ENCODE results near the gene KCNH4.
A peak's percentile ranks its signal among the peaks of the same experiment; 100 is the strongest.

The KCNH4 gene

GRCh38 chr17:42111871-42112551 lies 68.9 kb downstream of the KCNH4 start:
- Histone ChIP-seq H3K18ac (ENCODE audit: low read depth in 1 of 2, low read length in 2 of 2) (peak overlapping the region in 1 of 2 experiments; percentile 28), H3K23ac (ENCODE audit: low read length in 2 of 2) (no peak overlapping the region), H2BK120ac (ENCODE audit: low read depth, low read length) (peak overlapping the region; percentile 42), H3K9me3 (ENCODE audit: control insufficient read depth, low read length) (no peaks in the 10 kb centered on the region), H3K4ac (ENCODE audit: low read depth in 1 of 2, low read length in 2 of 2) (peak overlapping the region; percentile 22 to 66), H2AFZ (ENCODE audit: low read depth, low read length) (peak overlapping the region; percentile 3), H2BK12ac (ENCODE audit: low read length in 2 of 2) (peak overlapping the region in 1 of 2 experiments; percentile 10), H3K4me1 (ENCODE audit: control insufficient read depth, insufficient read depth, low read depth, low read length) (peaks cover 21% of the 10 kb centered on the region), H3K36me3 (ENCODE audit: control insufficient read depth in 1 of 2, insufficient read depth in 2 of 2, low read depth in 1 of 2, low read length in 2 of 2) (peaks cover 38 to 42% of the 10 kb centered on the region in 2 experiments), H2BK15ac (ENCODE audit: low read depth, poor library complexity, severe bottlenecking) (no peak overlapping the region), H3K27ac (ENCODE audit: low read length, poor library complexity, severe bottlenecking) (no peak overlapping the region), H4K8ac (ENCODE audit: low read length) (peak overlapping the region; percentile 79), H3K14ac (ENCODE audit: low read length in 2 of 2) (no peak overlapping the region), H3K79me1 (replicated peaks; ENCODE audit: low read length, poor library complexity, severe bottlenecking) (no peaks in the 10 kb centered on the region), H3K4me2 (ENCODE audit: low read length, poor library complexity, severe bottlenecking) (no peak overlapping the region), H3K9ac (ENCODE audit: low read length) (peak overlapping the region; percentile 99), H3K27me3 (ENCODE audit: control insufficient read depth in 1 of 2, insufficient read depth in 1 of 2, low read length in 2 of 2) (no peaks in the 10 kb centered on the region), H3K4me3 (ENCODE audit: insufficient read depth in 1 of 2, low read depth in 1 of 2, low read length in 2 of 2) (peak overlapping the region in 1 of 2 experiments; percentile 92), H4K91ac (ENCODE audit: low read length) (peak overlapping the region; percentile 85), H2BK5ac (ENCODE audit: low read depth, low read length, poor library complexity, severe bottlenecking) (no peak overlapping the region), H2AK5ac (ENCODE audit: low read length, severe bottlenecking) (no peak overlapping the region)
- WGBS: 81% methylated on average over 11 of the region's 12 CpGs
- peak; percentile 27 for DNase-seq

GRCh38 chr17:42111265-42111636 lies 69.7 kb downstream of the KCNH4 start:
- no peaks in the 10 kb centered on the region for H3K79me1 ChIP-seq (replicated peaks; ENCODE audit: low read length, poor library complexity, severe bottlenecking)
- H3K9me3 ChIP-seq (ENCODE audit: control insufficient read depth, low read length): no peaks in the 10 kb centered on the region
- no peak overlapping the region for H2BK12ac ChIP-seq (ENCODE audit: low read length in 2 of 2)
- H2BK120ac ChIP-seq (ENCODE audit: low read depth, low read length): no peak overlapping the region
- H4K8ac ChIP-seq (ENCODE audit: low read length): no peak overlapping the region
- H3K4me2 ChIP-seq (ENCODE audit: low read length, poor library complexity, severe bottlenecking): no peak overlapping the region
- H3K4me1 ChIP-seq (ENCODE audit: control insufficient read depth, insufficient read depth, low read depth, low read length): peaks cover 19% of the 10 kb centered on the region
- H3K23ac ChIP-seq (ENCODE audit: low read length in 2 of 2): no peak overlapping the region
- no peak overlapping the region for H3K27ac ChIP-seq (ENCODE audit: low read length, poor library complexity, severe bottlenecking)
- no peak overlapping the region for H3K14ac ChIP-seq (ENCODE audit: low read length in 2 of 2)
- peaks cover 36 to 39% of the 10 kb centered on the region in 2 experiments for H3K36me3 ChIP-seq (ENCODE audit: control insufficient read depth in 1 of 2, insufficient read depth in 2 of 2, low read depth in 1 of 2, low read length in 2 of 2)
- H3K9ac ChIP-seq (ENCODE audit: low read length): peak overlapping the region; percentile 99
- no peak overlapping the region for H2AFZ ChIP-seq (ENCODE audit: low read depth, low read length)
- WGBS: 93% methylated on average over 11 of the region's 11 CpGs
- DNase-seq: no peak
- H4K91ac ChIP-seq (ENCODE audit: low read length): peak overlapping the region; percentile 57
- H3K4me3 ChIP-seq (ENCODE audit: insufficient read depth in 1 of 2, low read depth in 1 of 2, low read length in 2 of 2): peak overlapping the region in 1 of 2 experiments; percentile 92
- no peak overlapping the region for H3K4ac ChIP-seq (ENCODE audit: low read depth in 1 of 2, low read length in 2 of 2)
- peak overlapping the region; percentile 68 for H2BK15ac ChIP-seq (ENCODE audit: low read depth, poor library complexity, severe bottlenecking)
- H2BK5ac ChIP-seq (ENCODE audit: low read depth, low read length, poor library complexity, severe bottlenecking): no peak overlapping the region
- H2AK5ac ChIP-seq (ENCODE audit: low read length, severe bottlenecking): no peak overlapping the region
- H3K18ac ChIP-seq (ENCODE audit: low read depth in 1 of 2, low read length in 2 of 2): no peak overlapping the region
- H3K27me3 ChIP-seq (ENCODE audit: control insufficient read depth in 1 of 2, insufficient read depth in 1 of 2, low read length in 2 of 2): no peaks in the 10 kb centered on the region

- H3K9me3 ChIP-seq (ENCODE audit: control insufficient read depth, low read length): no peaks in the 10 kb centered on the region
- 92% methylated on average over 18 of the region's 18 CpGs for WGBS
- no peaks in the 10 kb centered on the region for H3K79me1 ChIP-seq (replicated peaks; ENCODE audit: low read length, poor library complexity, severe bottlenecking)
- peaks cover 0 to 1% of the 10 kb centered on the region in 2 experiments for H3K27me3 ChIP-seq (ENCODE audit: control insufficient read depth in 1 of 2, insufficient read depth in 1 of 2, low read length in 2 of 2)
- H3K4me2 ChIP-seq (ENCODE audit: low read length, poor library complexity, severe bottlenecking): no peak overlapping the region
- no peak overlapping the region for H3K4me3 ChIP-seq (ENCODE audit: insufficient read depth in 1 of 2, low read depth in 1 of 2, low read length in 2 of 2)
- peak overlapping the region; percentile 68 for H2BK15ac ChIP-seq (ENCODE audit: low read depth, poor library complexity, severe bottlenecking)
- H2AFZ ChIP-seq (ENCODE audit: low read depth, low read length): no peak overlapping the region
- no peak for DNase-seq
- no peak overlapping the region for H3K4ac ChIP-seq (ENCODE audit: low read depth in 1 of 2, low read length in 2 of 2)
- no peak overlapping the region for H3K18ac ChIP-seq (ENCODE audit: low read depth in 1 of 2, low read length in 2 of 2)
- no peak overlapping the region for H3K9ac ChIP-seq (ENCODE audit: low read length)
- H2BK5ac ChIP-seq (ENCODE audit: low read depth, low read length, poor library complexity, severe bottlenecking): no peak overlapping the region
- H3K36me3 ChIP-seq (ENCODE audit: control insufficient read depth in 1 of 2, insufficient read depth in 2 of 2, low read depth in 1 of 2, low read length in 2 of 2): peaks cover 29 to 36% of the 10 kb centered on the region in 2 experiments
- no peak overlapping the region for H3K27ac ChIP-seq (ENCODE audit: low read length, poor library complexity, severe bottlenecking)
- no peak overlapping the region for H2BK120ac ChIP-seq (ENCODE audit: low read depth, low read length)
- no peak overlapping the region for H2BK12ac ChIP-seq (ENCODE audit: low read length in 2 of 2)
- no peak overlapping the region for H2AK5ac ChIP-seq (ENCODE audit: low read length, severe bottlenecking)
- no peak overlapping the region for H3K14ac ChIP-seq (ENCODE audit: low read length in 2 of 2)
- H3K4me1 ChIP-seq (ENCODE audit: control insufficient read depth, insufficient read depth, low read depth, low read length): peaks cover 19% of the 10 kb centered on the region
- no peak overlapping the region for H4K8ac ChIP-seq (ENCODE audit: low read length)
- no peak overlapping the region for H3K23ac ChIP-seq (ENCODE audit: low read length in 2 of 2)
- H4K91ac ChIP-seq (ENCODE audit: low read length): peak overlapping the region; percentile 57
Observed at GRCh38 chr17:42110301-42111264, 70.4 kb downstream of the KCNH4 start.

GRCh38 chr17:42109086-42109485 lies 71.9 kb downstream of the KCNH4 start:
- no peak overlapping the region for H2AFZ ChIP-seq (ENCODE audit: low read depth, low read length)
- H3K79me1 ChIP-seq (replicated peaks; ENCODE audit: low read length, poor library complexity, severe bottlenecking): no peaks in the 10 kb centered on the region
- H2AK5ac ChIP-seq (ENCODE audit: low read length, severe bottlenecking): no peak overlapping the region
- H3K14ac ChIP-seq (ENCODE audit: low read length in 2 of 2): peak overlapping the region in 1 of 2 experiments; percentile 41
- H3K4me1 ChIP-seq (ENCODE audit: control insufficient read depth, insufficient read depth, low read depth, low read length): peaks cover 19% of the 10 kb centered on the region
- no peak overlapping the region for H3K27ac ChIP-seq (ENCODE audit: low read length, poor library complexity, severe bottlenecking)
- H3K4me2 ChIP-seq (ENCODE audit: low read length, poor library complexity, severe bottlenecking): no peak overlapping the region
- peaks cover 20 to 38% of the 10 kb centered on the region in 2 experiments for H3K36me3 ChIP-seq (ENCODE audit: control insufficient read depth in 1 of 2, insufficient read depth in 2 of 2, low read depth in 1 of 2, low read length in 2 of 2)
- no peak overlapping the region for H2BK5ac ChIP-seq (ENCODE audit: low read depth, low read length, poor library complexity, severe bottlenecking)
- H3K9ac ChIP-seq (ENCODE audit: low read length): no peak overlapping the region
- WGBS: 85% methylated on average over 9 of the region's 9 CpGs
- no peak overlapping the region for H3K4me3 ChIP-seq (ENCODE audit: insufficient read depth in 1 of 2, low read depth in 1 of 2, low read length in 2 of 2)
- H3K18ac ChIP-seq (ENCODE audit: low read depth in 1 of 2, low read length in 2 of 2): no peak overlapping the region
- H4K8ac ChIP-seq (ENCODE audit: low read length): no peak overlapping the region
- no peaks in the 10 kb centered on the region for H3K9me3 ChIP-seq (ENCODE audit: control insufficient read depth, low read length)
- no peak overlapping the region for H3K23ac ChIP-seq (ENCODE audit: low read length in 2 of 2)
- H4K91ac ChIP-seq (ENCODE audit: low read length): no peak overlapping the region
- DNase-seq: no peak
- peaks cover 0 to 9% of the 10 kb centered on the region in 2 experiments for H3K27me3 ChIP-seq (ENCODE audit: control insufficient read depth in 1 of 2, insufficient read depth in 1 of 2, low read length in 2 of 2)
- no peak overlapping the region for H2BK120ac ChIP-seq (ENCODE audit: low read depth, low read length)
- no peak overlapping the region for H3K4ac ChIP-seq (ENCODE audit: low read depth in 1 of 2, low read length in 2 of 2)
- H2BK15ac ChIP-seq (ENCODE audit: low read depth, poor library complexity, severe bottlenecking): no peak overlapping the region
- no peak overlapping the region for H2BK12ac ChIP-seq (ENCODE audit: low read length in 2 of 2)
